ENCODE measurements around the gene C1orf232.

- TF ChIP-seq CREB1 (IDR thresholded peaks at IDR 0.05; ENCODE audit: low read depth) (no peak), USF1 (IDR thresholded peaks at IDR 0.05) (no peak), RAD21 (IDR thresholded peaks at IDR 0.05; ENCODE audit: low read depth) (no peak), MAX (IDR thresholded peaks at IDR 0.05) (no peak), CEBPB (IDR thresholded peaks at IDR 0.05) (no peak)
- TF ChIP-seq, protein P1, sequence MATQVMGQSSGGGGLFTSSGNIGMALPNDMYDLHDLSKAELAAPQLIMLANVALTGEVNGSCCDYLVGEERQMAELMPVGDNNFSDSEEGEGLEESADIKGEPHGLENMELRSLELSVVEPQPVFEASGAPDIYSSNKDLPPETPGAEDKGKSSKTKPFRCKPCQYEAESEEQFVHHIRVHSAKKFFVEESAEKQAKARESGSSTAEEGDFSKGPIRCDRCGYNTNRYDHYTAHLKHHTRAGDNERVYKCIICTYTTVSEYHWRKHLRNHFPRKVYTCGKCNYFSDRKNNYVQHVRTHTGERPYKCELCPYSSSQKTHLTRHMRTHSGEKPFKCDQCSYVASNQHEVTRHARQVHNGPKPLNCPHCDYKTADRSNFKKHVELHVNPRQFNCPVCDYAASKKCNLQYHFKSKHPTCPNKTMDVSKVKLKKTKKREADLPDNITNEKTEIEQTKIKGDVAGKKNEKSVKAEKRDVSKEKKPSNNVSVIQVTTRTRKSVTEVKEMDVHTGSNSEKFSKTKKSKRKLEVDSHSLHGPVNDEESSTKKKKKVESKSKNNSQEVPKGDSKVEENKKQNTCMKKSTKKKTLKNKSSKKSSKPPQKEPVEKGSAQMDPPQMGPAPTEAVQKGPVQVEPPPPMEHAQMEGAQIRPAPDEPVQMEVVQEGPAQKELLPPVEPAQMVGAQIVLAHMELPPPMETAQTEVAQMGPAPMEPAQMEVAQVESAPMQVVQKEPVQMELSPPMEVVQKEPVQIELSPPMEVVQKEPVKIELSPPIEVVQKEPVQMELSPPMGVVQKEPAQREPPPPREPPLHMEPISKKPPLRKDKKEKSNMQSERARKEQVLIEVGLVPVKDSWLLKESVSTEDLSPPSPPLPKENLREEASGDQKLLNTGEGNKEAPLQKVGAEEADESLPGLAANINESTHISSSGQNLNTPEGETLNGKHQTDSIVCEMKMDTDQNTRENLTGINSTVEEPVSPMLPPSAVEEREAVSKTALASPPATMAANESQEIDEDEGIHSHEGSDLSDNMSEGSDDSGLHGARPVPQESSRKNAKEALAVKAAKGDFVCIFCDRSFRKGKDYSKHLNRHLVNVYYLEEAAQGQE (IDR thresholded peaks at IDR 0.05; ENCODE audit: low read depth): no peak
These were observed 21.1 kb upstream of the C1orf232 start for GRCh38 chr1:26189751-26190275.
